A673 (cell line): ENCODE measurements around the gene PTK7.

Experiments
- CTCF ChIP-seq: fragments of 300-800, 200-600 bp; sonication (generic); conservative IDR thresholded peaks from 2 replicates; pipeline ENCODE4 v1.5.1; 2017; ENCODE audit warnings: low read depth, mild to moderate bottlenecking, antibody characterized with exemption, low read length, moderate library complexity, mixed read lengths
- EZH2 ChIP-seq: fragments of 200-600 bp; sonication (generic); IDR thresholded peaks from 2 replicates; pipeline ENCODE4 v1.6.1; 2017; ENCODE audit warnings: borderline replicate concordance, low read depth, mild to moderate bottlenecking, mixed read lengths, antibody characterized with exemption, low read length; ENCODE audit not compliant: poor library complexity, severe bottlenecking

GRCh38 chr6:43196337-43196736 lies 120.2 kb downstream of the PTK7 start:
- TF ChIP-seq CTCF, result no peak
- TF ChIP-seq EZH2, result no peak
